HG02610 (cell line): ENCODE data around the gene CARD10.
"Not testable (repeated sequence)": the region's sequence is repeated elsewhere in the genome, so short reads cannot be mapped to it uniquely, and the experiment has no call there.

Experiments used
- ATAC-seq: cut with Tn5 transposase; IDR thresholded peaks from one replicate; pipeline ENCODE4 v1.9.1; 2021; ENCODE audit warnings: mild to moderate bottlenecking, moderate library complexity; ENCODE audit not compliant: unreplicated experiment

Gene CARD10

DNA sequence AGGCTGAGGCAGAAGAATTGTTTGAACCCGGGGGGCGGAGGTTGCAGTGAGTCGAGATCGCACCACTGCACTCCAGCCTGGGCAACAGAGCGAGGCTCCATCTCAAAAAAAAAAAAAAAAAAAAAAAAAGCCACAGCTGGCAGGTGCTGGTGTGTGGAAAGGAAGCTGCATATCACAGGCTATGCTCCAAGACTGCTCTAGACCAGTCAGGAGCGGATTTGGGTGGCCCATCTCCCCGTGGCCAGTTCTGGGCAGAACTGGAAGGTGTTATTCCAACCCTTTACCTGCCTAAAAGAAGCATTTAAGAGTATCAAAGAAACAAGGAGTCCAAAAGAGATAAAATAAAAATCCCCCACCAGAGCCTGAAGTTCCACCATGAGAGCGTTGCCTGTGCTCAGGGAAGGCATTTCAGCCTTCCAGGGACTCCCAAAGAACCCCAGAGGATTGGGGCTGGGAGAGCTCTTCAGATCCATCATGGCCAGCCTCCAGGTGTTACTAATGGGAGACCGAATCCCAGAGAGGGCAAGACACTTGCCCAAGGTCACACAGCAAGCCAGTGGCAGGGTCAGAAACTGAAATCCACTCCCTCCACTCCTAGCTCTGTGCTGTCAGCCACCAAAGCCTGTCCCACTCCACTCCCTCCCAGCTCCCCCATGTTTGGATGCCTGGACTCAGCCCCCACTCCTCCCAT, 47.3 kb downstream of the CARD10 start:
- ATAC-seq, result no peak

DNA sequence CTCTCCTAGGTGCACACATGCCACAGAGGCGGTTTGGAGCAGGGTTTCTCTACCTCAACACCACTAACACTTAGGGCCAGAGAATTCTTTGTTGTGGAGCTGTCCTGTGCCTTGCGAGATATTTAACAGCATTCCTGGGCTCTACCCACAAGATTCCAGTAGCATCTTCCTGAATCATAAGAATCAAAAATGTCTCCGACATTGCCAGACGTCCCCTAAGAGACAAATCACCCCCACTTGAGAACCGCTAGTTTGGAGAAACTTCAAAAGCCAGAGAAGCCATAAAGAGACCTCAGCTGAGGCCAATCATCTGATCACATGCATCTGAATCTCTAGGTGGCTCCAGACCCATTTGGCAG, 49.1 kb downstream of the CARD10 start:
- ATAC-seq, result no peak

DNA sequence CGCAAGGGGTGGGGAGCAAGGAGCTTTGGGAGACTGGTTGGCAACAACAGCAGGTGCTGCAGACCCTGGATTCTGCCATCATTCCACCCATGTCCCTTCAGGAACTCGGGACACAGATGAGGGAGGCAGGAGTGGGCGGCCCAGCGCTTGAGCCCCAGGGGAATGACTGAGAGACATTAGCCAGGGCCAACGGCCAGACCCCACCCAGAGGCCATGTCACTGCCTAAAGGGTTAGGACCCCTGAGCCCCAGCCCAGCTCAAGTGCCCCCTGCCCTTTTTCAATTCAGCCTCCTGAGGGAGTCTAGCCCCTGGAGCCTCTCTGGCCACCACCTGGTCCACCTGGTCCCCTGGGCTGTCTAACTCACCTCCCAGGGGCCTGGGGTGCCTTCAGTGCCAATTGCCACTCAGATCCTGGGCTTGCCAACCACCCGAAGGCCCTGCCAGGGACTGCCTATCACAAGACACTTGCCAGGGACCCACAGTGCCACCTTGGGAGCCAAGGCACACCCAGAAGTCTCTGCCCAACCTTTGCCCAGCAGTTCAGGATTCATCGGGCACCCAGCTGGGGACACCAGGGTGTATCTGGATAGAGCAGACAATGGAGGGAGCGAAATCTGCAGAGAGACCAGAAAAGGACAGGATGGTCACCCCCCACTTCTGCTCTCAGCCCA, 49.7 kb downstream of the CARD10 start:
- no peak for ATAC-seq

DNA sequence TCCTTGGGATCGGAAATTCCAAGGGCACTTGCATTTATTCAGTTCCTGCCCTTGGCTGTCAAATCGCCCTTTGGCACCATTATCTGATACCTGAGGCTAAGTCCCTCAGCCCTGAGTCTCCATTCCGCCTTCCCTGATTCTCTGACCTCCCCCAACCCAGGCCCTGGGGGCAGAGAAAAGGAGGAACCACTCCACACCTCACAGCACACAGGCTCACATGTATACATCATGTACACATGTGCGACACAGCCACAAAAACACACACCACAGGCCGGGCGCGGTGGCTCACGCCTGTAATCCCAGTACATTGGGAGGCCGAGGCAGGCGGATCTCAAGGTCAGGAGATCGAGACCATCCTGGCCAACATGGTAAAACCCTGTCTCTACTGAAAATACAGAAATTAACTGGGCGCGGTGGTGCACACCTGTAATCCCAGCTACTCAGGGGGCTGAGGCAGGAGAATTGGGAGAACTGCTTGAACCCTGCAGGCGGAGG, 51.0 kb downstream of the CARD10 start:
- not testable (repeated sequence) for ATAC-seq

DNA sequence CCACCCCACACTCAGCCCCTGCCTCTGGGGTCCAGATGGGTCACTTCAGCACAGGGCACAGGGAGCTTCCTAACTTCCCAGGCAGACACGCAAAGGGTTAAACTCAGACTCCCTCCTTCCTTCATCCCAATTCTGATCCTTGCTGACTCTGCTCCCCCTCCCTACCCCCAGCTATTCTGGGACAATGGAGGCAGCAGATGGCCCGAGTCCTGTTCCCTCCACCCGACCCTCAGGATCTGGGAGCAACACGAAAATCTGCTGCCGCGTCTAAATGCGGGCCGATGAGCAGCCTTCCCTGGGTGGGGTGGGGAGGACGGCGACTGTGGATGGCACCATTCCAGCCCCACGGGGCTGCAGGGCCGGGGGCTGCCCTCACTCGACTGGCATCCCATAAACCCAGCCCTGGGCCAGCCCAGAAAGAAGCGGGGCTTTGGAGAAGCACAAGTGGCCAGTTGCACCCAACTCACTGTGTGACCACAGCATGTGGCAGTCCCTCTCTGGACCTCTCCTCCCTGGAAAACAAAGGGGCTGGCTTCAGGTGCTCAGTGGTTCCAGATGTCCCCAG, 51.7 kb downstream of the CARD10 start:
- ATAC-seq, result no peak

DNA sequence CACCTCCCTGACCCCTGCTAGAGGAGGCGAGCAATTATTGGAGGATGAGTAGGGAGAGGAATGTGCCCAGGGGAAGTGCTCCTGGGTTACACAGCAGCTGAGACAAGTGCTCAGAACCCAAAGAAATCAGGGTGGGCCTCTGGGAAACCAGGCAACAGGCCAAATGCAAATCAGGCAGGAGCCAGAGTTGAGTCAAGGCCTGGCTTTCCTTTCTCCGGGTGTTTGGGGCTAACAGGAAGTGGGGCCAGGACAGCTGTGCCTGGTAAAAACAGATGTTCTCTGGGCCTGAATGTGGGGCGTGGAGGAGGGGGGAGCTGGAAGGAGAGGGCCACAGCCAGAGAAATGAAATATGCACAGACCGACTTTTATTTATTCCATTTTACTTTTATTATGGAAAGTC, 55.0 kb downstream of the CARD10 start:
- peak; percentile 57 for ATAC-seq

DNA sequence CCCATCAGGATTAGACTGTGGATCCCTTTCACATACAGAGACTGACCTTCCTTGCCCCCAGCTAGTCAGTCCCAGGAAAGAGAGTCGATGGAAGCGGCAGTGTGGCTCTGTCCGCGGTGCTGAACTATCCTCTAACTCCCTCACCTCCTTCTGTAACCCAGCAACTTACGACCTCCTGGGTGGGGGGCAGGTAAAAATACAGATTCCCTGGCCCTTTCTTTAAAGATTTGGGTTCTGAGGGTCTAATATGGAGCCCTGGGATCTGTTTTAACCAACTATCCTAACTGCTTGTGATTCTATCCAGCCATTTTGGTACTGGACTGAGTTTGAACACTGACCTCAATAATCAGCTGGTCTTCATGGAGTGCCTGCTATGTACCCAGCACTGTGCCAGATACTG, 56.2 kb downstream of the CARD10 start:
- ATAC-seq, result no peak

DNA sequence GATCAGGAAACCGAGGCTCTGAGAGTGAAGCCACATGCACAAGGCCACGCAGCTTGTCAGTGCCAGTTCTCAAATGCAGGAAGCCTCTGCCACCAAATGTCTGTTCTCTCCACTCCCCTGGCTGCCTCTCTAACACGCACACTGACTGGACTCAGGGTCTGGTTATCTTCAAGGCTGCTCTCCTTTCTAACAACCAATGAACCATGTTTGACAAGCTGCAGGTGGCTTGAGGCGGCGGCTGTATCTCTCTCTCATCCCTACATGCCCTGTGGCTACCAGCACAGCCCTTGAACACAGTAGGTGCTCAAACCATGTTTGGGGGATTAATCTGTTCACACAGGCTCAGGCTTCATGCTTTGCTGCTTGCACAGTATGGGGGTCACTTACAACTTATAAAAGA, 56.8 kb downstream of the CARD10 start:
- ATAC-seq, result no peak

DNA sequence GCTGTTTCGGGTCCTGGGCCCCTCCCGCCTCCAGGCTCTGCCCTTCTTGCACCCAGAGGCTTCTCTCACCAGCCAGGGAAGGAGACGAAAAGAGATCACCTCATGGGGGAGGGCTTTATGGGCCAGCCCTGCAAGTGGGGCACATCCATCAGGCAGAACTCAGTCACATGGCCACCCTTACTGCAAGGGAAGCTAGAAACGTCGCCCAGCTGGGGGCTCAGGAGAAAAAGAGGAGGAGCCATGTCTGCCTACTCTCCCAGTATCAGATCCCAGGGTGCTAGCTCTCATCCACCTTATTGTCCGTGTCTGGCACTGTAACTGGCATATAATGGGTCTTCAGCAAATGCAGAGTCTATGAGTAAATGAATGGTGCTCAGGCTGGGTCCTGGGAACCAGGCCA, 57.3 kb downstream of the CARD10 start:
- ATAC-seq, result no peak

DNA sequence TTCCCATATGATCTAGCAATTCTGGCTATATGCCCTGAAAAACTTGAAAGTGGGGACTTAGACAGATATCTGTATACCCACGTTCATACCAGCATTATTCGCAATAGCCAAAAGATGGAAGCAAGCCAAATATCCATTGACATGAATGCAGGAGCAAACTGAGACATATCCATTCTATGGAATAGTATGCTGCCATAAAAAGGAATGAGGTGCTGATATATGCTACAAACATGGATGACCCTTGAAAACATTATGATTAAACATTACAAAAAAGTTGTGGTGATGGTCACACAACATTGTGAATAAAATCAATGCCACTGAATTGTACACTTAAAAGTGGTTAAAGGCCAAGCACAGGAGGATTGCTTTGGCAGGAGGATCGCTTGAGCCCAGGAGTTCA, 58.5 kb downstream of the CARD10 start:
- ATAC-seq, result no peak

DNA sequence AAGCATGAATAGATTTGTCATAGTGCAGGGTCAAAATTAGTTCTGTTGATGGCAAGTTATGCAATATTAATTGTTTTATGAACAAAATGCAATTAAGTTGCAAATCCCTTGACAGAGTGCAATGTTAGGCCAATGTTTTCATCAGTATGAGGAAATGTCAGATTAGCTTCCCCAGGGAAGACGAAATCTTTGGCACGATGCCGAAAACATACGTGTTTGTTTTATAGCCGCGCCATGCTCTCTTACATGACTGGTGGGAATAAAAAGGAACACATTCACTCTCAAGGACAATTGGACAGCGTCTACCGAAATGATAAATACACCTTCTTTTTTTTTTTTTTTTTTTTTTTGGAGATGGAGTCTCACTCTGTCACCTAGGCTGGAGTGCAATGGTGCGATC, 60.0 kb downstream of the CARD10 start:
- no peak for ATAC-seq

DNA sequence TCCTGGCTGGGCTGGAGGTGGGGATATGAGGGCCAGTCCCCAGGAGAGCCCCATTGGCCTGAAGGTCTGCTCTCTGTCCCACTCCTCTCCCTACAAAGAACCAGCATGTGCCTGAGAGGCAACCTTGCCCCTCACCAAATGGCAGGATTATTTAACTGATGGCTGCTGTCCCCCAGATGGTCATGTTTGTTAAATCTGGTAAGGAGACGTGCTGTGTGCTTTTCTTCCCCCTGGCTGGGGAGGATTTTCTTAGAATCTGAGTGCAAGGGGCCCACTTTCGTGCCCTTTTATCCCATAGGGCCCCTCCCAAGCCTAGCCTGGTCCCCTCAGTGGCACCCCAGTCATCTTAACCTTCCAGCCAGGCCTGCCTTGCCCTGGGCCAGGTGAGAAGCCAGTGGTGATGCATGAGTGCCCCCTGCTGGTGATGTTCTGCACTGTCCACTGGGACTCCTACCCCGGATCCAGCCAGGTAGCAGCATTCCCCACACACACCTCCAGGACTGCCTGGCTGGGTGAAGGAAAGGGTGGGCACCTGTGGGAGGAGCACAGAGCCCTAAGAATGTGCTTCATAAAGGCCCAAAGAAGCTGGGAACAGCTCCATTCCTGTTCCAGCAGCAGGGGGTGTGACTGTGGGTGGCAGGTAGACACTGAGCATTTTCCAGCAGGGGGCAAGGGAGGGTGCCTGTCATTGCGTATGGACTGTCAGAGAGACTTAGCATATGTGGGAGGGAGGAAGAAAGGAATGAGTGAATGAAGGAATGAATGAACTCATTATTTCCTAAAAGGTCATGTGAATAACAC, 61.9 kb downstream of the CARD10 start:
- ATAC-seq, result no peak

DNA sequence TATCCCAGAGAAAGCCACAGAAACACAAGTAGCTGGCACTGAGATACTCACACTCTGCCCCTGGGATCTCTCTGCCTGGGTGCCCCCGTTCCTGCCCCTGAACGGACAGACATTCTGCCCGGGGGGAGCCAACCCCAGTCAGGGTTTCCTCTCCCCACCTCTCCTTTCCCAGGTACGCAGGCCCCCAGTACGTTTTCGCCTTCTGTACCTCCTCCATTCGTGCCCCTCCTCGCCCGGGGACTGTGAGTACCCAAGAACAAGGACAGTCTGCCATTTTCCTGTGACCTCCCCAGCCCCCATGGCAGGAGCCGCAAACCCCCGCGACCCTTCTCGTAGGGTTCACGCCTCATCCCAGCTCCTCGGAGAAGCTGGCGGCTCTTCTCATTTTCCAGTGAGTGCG, 62.9 kb downstream of the CARD10 start:
- no peak for ATAC-seq

DNA sequence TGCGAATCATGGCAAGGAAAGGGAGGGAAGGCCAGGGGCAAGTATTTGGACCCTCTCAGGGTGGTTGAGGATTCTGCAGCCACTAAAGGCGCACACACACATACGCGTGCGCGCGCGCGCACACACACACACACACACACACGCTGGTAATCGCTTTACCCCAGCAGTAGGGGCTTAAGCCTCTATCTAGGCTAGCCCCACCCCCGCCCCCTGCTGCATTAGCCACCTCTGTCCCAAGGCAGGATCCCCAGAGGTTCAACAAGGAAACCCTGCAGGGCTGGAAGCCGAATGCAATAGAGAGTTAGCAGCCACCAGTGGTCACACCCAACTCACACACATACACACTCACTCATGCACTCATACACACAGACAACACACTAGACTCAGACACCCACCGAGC, 63.3 kb downstream of the CARD10 start:
- no peak for ATAC-seq

DNA sequence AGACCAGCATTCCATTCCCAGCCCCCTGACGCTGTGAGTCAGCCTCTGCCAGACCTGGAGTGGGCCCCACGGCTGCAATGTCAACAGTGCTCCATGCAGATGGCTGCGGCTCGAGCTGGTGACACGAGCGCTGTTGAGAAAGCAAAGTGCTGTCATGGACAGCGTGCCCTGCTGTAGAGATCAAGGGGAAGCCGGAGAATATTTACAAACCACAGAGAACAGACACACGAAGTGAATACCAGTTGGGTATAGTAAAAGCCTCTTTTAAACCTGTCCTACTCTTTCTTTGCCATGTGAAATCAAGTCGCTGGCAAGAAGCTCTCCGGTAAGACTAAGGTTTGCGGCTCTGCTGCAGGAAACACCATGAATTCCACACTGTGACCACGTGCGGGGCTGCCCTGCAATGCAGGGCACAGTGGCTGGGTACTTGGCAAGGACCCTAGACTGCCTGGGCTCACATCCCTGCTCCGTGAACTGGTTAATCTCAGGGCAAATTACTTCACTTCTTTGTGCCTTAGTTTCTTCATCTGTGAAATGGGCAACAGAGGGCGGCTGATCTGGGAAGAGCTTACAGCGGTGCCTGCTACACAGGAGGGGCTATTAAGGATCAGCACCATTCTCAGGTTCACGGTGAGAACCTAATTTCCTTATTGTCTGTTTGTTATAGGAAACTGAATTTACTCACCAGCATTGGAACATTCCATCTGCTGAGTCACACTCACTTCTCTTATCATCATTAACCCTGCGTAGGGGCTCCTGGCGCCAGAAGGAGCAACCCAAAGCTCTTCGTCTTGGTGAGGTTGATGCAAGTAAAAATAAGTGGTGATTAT, 64.1 kb downstream of the CARD10 start:
- ATAC-seq, result no peak

DNA sequence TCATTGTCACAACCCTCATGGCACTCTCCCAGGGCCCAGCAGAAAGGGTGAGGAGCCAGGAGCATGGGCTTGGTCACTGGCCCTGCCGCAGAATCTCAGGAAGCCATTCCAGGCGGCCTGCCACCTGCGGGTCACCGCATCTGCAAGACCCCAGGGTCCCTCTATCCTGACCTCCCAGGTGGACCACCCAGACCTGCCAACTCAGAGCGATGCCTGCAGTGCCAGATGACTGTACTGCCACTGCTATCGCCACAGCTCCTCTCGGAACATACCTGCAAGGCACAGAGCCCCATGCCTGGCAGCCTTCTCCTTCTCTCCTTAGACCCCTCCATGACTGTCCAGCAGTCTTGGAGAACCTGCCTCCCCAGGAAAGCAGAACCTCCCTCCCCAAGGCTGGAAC, 65.5 kb downstream of the CARD10 start:
- ATAC-seq, result no peak

DNA sequence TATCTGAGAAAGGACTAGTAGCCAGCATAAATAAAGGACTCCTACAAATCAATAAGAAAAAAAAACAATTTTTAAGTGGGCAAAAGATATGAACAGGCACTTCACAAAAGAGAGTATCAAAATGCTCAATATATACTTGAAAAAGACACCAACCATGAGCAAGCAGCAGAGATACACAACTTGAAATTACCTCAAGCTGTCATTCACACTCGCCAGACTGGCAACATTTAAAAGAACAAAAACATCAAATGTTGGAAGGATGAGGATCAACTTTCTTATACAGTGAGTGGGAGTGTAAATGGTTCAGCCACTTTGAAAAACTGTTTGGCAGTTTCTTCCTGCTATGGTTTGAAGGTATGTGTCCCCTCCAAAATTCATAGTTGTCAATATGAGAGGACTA, 68.0 kb downstream of the CARD10 start:
- ATAC-seq, result no peak

DNA sequence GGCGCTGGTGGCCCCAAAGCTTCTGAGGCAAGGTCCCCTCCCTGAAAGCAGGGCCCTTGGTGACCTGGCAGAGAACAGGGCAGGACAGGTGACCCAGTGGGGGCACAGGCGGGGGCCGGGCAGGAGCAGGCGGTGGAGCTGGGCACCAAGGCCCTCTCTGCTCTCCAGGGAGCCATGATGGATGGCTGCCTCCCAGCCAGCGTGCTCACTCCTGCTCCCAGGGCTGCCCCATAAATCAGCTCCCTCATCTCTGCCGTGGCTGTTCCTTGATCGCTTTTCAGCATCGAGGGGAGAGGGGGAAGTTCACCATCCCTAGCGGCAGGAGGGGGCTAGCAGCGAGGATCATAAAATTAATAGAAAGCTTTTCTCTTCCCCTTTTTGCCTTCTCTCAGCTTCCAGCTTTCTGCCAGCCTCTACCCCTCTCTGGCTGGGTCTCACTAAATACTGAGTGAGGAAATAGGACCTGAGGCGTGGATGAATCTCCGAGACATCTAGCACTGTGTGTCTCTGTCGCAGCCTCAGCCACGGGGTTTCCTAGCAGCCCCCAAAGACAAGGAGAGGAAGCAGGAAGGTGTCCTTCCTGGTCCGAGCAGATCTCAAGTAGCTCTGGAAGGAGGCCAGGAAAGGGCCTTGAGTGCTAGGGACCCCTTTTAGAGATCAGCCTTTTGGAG, 69.7 kb downstream of the CARD10 start:
- ATAC-seq, result no peak

DNA sequence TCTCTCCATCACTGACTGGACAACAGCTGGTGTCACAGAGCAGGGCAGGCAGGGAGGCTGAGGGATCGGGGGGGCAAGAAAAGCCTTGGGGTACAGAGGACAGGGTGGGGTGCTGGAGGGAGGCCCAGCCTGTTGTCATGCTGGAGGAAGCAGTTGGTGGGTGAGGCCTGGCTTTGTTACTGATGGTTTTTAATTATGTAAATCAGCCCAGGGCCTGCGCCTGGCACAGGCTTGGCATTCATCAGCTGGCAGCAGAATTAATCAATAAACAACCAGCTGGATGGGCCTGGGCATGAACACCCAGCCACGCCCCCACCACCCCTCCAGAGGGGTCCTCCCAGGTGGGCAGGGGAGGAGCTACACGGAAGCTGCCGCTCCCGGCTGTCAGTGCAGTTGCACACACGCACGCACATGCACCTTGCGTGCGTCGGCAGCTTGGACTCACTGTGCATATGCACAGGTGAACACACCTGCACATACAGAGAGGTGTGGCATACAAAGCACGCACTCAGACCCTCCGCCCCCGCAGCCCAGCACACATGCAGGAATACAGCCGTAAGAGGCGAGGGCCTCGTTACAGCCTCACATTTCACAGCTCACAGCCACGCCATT, 70.6 kb downstream of the CARD10 start:
- ATAC-seq, result no peak

DNA sequence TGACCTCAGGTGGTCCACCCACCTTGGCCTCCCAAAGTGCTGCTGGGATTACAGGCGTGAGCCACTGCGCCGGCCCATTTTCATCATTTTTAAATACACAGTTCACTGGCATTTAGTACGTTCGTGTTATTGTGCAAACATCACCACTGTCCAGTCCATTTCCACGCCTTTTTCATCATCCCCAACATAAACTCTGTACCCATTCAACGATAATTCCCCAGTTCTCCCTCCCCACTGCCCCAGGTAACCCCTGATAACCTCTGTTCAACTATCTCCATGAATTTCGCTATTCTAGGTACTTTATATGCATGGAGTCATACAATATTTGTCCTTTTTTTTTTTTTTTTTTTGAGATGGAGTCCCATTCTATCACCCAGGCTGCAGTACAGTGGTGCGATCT, 73.7 kb downstream of the CARD10 start:
- ATAC-seq, result no peak
